Measurements from ENCODE around the gene CYB561D1.

The CYB561D1 gene

GRCh38 chr1:109523706-109524105 is 29.8 kb downstream of the CYB561D1 start:
- H3K27me3 Mint-ChIP-seq, result no peaks in the 10 kb centered on the region

DNA sequence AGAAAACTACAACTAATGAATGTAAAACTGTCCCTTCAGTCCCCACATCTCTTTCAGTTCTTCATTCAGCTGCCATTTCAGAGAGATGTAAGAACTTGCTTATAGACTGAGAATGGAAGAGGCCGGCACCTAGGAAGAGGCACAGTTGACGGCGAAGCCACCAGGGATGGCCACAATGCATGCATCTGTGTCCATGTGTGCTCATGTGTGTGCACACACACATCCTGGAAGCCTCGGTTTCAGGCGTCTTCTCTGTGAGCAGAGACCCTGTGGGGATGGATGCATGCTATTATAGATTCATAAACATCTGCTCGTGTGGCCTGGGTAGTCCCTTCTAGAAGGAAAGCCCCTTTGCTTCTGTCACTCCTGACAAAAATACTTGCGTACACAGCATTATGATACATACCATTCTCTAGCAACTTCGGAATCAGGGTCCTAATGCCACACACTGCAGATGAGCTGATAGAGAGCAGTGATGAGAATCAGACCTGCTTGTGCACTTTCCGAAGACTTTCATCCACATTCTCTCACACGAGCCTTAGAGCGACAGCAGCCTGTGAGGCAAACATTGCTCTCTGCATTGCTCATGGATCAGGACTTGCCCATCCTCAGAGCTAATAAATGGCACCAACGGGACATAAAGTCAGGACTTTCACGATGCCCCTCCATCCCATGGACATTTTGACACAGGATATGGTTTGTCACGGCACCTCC is 33.4 kb downstream of the CYB561D1 start:
- H3K4me1 Mint-ChIP-seq (ENCODE audit: low read depth), result peaks cover 27% of the 10 kb centered on the region
- H3K4me3 Mint-ChIP-seq, result no peak overlapping the region
- no peak overlapping the region for H3K27ac Mint-ChIP-seq
- H3K27me3 Mint-ChIP-seq, result no peaks in the 10 kb centered on the region
- H3K36me3 Mint-ChIP-seq, result no peaks in the 10 kb centered on the region
- H3K9me3 Mint-ChIP-seq (ENCODE audit: low read depth), result no peaks in the 10 kb centered on the region

More at GRCh38 chr1:109523706-109524105, 29.8 kb downstream of the CYB561D1 start:
- H3K4me1 Mint-ChIP-seq (ENCODE audit: low read depth), result peaks cover 1% of the 10 kb centered on the region
- H3K4me3 Mint-ChIP-seq, result no peak overlapping the region
- no peaks in the 10 kb centered on the region for H3K36me3 Mint-ChIP-seq
- no peaks in the 10 kb centered on the region for H3K9me3 Mint-ChIP-seq (ENCODE audit: low read depth)
- H3K27ac Mint-ChIP-seq, result no peak overlapping the region

- H3K9me3 Mint-ChIP-seq (ENCODE audit: low read depth), result no peaks in the 10 kb centered on the region
- H3K27ac Mint-ChIP-seq, result no peak overlapping the region
These were observed 34.2 kb downstream of the CYB561D1 start for GRCh38 chr1:109527846-109528695.

DNA sequence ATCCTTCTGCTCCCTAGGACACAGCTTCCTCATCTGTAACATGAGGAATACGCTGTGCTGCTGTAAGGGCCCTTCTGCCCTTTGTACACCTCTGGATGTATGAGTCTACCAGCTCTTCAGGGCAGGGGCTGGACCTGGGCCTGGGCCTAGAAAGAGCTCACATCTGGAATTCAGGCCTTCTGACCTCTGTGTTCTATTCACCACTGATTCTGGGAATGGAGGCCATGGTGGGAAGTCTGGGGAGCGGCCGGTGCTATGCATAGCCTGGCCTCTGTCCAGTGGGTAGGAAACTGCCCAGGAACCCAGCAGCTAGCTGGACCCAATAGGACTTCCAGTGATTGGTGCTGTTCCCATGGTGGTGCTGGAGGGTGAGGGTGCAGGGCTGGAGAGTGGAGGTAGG is 34.8 kb downstream of the CYB561D1 start:
- H3K36me3 Mint-ChIP-seq, result no peaks in the 10 kb centered on the region
- H3K4me1 Mint-ChIP-seq (ENCODE audit: low read depth), result peaks cover 33% of the 10 kb centered on the region
- H3K27me3 Mint-ChIP-seq, result no peaks in the 10 kb centered on the region
- no peaks in the 10 kb centered on the region for H3K9me3 Mint-ChIP-seq (ENCODE audit: low read depth)
- H3K27ac Mint-ChIP-seq, result no peak overlapping the region
- H3K4me3 Mint-ChIP-seq, result no peak overlapping the region

More at GRCh38 chr1:109527846-109528695, 34.2 kb downstream of the CYB561D1 start:
- Mint-ChIP-seq H3K4me3 (no peak overlapping the region), H3K4me1 (ENCODE audit: low read depth) (peaks cover 33% of the 10 kb centered on the region), H3K27me3 (no peaks in the 10 kb centered on the region), H3K36me3 (no peaks in the 10 kb centered on the region)

- no peaks in the 10 kb centered on the region for H3K36me3 Mint-ChIP-seq
These were observed 36.1 kb downstream of the CYB561D1 start for GRCh38 chr1:109529881-109530456.

DNA sequence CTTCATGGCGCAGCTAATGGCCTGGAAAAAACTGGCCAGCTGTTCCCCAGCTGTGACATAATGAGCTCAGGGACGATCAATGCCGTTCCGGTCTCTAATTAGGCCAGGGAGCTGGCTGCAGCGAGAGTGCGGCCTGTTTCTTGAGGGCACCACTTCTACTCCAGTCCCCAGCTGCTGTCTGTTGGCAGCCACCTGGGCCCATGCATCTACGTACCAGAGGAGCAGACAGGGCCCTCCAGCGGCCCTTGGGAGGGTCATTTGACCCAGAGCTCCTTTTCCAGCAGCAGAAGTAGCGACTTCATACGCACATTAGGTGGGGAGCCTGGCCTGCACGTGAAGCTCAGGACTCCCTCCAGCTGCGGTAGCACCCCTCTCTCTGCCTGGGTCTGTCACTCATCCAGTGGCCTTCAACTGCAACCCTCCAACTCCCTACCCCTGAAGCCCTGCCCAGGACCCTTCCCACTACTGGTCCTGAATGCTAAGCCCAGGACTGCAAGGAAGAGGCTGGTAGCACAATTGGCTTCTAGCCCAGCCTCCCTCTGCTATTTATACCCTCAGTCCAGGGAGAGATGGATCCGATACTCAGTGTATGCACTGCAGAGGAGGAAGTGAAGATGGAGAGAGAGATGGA is 36.7 kb downstream of the CYB561D1 start:
- no peaks in the 10 kb centered on the region for H3K9me3 Mint-ChIP-seq (ENCODE audit: low read depth)

More at GRCh38 chr1:109529881-109530456, 36.1 kb downstream of the CYB561D1 start:
- Mint-ChIP-seq H3K4me3 (no peak overlapping the region), H3K27me3 (no peaks in the 10 kb centered on the region), H3K9me3 (ENCODE audit: low read depth) (no peaks in the 10 kb centered on the region), H3K27ac (no peak overlapping the region), H3K4me1 (ENCODE audit: low read depth) (peaks cover 33% of the 10 kb centered on the region)

DNA sequence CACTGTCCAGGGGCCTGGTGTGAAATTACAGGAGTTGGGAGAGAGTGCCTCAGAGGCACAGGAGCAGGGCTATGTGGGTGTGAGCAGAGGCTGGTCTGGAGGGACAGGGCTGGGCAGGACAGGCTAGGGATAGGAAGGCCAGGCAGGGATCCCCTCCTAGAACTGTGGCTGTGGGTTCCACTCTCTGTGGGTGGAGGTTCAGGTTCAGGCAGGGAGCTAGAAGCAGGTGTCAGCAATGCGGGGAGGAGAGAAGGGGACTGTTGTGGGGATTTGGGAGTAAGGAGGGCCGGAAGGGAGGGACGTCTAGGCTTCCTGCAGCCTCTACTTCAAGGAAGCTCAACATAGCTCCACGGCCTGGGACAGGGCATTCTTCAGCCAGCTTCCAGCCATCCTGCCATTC is 37.5 kb downstream of the CYB561D1 start:
- no peaks in the 10 kb centered on the region for H3K27me3 Mint-ChIP-seq

More for the DNA sequence above, 36.7 kb downstream of the CYB561D1 start:
- Mint-ChIP-seq H3K4me1 (ENCODE audit: low read depth) (peaks cover 33% of the 10 kb centered on the region), H3K27ac (peak overlapping the region; percentile 77), H3K27me3 (no peaks in the 10 kb centered on the region), H3K36me3 (no peaks in the 10 kb centered on the region), H3K4me3 (peak overlapping the region; percentile 38)

DNA sequence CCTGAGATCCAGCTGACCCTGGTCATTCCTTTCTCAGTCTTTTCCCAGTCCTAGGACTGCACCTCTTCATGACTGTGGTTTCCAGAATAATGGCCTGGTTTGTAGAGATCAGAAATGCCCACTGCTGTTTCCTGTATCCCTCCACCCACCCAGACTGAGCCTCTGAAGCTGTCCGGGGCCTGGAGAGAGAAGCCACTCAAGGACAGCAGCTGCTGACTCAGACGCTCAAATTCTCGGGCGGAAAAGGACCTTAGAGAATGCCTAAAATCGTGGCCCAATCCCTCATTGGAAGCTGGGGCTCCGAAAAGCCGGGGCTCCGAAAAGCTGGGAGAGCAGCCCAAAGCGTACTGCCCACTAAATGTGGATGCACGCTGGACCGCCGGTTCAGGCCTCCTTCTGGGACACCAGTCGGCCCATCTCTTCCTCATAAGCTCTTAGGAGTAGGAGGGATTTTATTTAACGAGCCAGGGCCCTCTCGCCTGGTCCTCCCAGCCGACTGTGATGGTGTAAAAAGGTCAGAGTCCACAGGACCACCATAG is 38.0 kb downstream of the CYB561D1 start:
- Mint-ChIP-seq H3K4me3 (peak overlapping the region; percentile 82), H3K27ac (peak overlapping the region; percentile 41), H3K9me3 (ENCODE audit: low read depth) (no peaks in the 10 kb centered on the region), H3K36me3 (no peaks in the 10 kb centered on the region), H3K27me3 (no peaks in the 10 kb centered on the region), H3K4me1 (ENCODE audit: low read depth) (peaks cover 33% of the 10 kb centered on the region)

More for the DNA sequence above, 37.5 kb downstream of the CYB561D1 start:
- peak overlapping the region; percentile 38 for H3K4me3 Mint-ChIP-seq
- no peaks in the 10 kb centered on the region for H3K36me3 Mint-ChIP-seq
- peaks cover 33% of the 10 kb centered on the region for H3K4me1 Mint-ChIP-seq (ENCODE audit: low read depth)
- no peaks in the 10 kb centered on the region for H3K9me3 Mint-ChIP-seq (ENCODE audit: low read depth)
- H3K27ac Mint-ChIP-seq, result peak overlapping the region; percentile 77

GRCh38 chr1:109532365-109533136 is 38.7 kb downstream of the CYB561D1 start:
- H3K9me3 Mint-ChIP-seq (ENCODE audit: low read depth), result no peaks in the 10 kb centered on the region
- H3K27me3 Mint-ChIP-seq, result no peaks in the 10 kb centered on the region
- peak overlapping the region; percentile 82 for H3K4me3 Mint-ChIP-seq
- no peaks in the 10 kb centered on the region for H3K36me3 Mint-ChIP-seq
- peaks cover 33% of the 10 kb centered on the region for H3K4me1 Mint-ChIP-seq (ENCODE audit: low read depth)
- H3K27ac Mint-ChIP-seq, result peak overlapping the region; percentile 79

DNA sequence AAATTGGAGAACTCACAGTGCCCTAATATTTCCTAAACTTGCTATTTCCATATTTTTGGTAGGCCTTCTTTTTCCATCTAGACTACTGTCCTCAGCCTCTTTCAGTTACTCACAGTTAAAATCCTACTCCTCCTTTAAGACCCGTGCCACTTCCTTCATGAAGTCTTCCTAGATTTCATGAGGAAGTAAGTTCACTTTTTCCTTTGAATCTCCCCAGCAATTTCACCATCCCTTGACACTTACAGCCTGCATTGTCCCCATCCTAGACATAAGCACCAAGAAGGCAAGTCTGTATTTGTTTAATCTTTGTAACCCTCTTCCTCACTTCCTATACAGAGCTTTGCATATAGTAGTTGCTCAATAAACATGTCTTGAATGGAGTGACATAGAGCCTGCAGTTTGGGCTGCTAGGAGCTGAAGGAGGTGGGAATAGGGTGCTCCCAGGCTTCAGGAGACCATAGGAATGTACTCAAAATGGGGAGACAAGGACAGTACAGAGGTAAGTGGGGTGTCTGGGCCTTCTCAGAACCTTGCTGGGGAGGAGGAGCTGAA is 40.5 kb downstream of the CYB561D1 start:
- Mint-ChIP-seq H3K27me3 (no peaks in the 10 kb centered on the region), H3K27ac (no peak overlapping the region), H3K9me3 (ENCODE audit: low read depth) (no peaks in the 10 kb centered on the region), H3K4me3 (no peak overlapping the region), H3K4me1 (ENCODE audit: low read depth) (peaks cover 33% of the 10 kb centered on the region), H3K36me3 (no peaks in the 10 kb centered on the region)

DNA sequence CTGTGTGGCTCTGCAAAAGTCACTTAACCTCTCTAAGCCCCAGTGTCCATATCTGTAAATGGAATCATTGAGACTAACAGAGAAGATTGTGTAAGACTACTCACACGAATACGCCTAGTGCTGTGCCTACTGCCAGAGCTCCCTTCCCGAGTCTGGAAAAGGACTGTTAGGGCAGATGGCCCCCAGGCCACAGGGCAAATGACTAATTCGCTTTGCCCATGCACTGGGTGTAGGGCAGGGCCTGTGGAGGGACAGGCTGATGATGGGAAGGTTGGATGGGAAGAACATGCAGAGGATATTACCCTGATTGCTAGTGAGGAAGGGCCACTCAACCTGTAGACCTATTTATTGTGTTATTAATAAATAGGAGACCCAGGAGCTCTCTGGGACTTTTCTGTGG is 41.6 kb downstream of the CYB561D1 start:
- no peak overlapping the region for H3K27ac Mint-ChIP-seq

DNA sequence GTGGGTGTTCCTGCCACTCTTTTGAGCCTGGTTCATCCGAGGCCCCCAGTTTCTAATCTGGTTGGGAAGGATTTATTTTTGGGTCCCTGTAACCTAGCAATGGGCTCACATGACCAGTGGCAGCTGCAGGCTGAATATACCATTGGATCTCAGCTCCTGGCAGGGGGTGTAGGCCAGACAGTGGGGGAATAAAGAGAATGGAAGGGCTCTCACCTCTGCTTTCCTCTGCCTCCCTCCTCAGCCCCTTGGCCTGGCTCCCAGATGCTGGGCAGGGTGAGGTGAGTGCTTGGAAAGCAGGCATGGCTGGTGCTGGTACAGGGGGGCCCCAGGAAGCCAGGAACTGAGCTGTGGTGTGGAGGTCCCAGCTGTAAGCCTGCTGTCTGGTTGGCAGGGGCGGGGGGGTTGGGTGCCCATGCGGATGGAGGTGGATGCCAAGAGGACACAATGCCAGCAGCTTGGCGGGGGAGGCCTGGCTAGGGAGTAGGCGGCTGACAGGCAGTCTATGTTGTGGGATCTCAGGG is 42.1 kb downstream of the CYB561D1 start:
- Mint-ChIP-seq H3K4me1 (ENCODE audit: low read depth) (peaks cover 18% of the 10 kb centered on the region), H3K27me3 (no peaks in the 10 kb centered on the region), H3K4me3 (no peak overlapping the region), H3K27ac (no peak overlapping the region), H3K36me3 (no peaks in the 10 kb centered on the region), H3K9me3 (ENCODE audit: low read depth) (no peaks in the 10 kb centered on the region)

More for the DNA sequence above, 41.6 kb downstream of the CYB561D1 start:
- H3K4me1 Mint-ChIP-seq (ENCODE audit: low read depth), result peaks cover 23% of the 10 kb centered on the region
- no peaks in the 10 kb centered on the region for H3K36me3 Mint-ChIP-seq
- H3K4me3 Mint-ChIP-seq, result no peak overlapping the region
- no peaks in the 10 kb centered on the region for H3K9me3 Mint-ChIP-seq (ENCODE audit: low read depth)
- H3K27me3 Mint-ChIP-seq, result no peaks in the 10 kb centered on the region

GRCh38 chr1:109537450-109538178 is 43.7 kb downstream of the CYB561D1 start:
- no peaks in the 10 kb centered on the region for H3K36me3 Mint-ChIP-seq
- H3K4me1 Mint-ChIP-seq (ENCODE audit: low read depth), result peaks cover 2% of the 10 kb centered on the region
- no peaks in the 10 kb centered on the region for H3K9me3 Mint-ChIP-seq (ENCODE audit: low read depth)
- H3K4me3 Mint-ChIP-seq, result no peak overlapping the region
- no peak overlapping the region for H3K27ac Mint-ChIP-seq
- H3K27me3 Mint-ChIP-seq, result no peaks in the 10 kb centered on the region
